ENCODE measurements around the gene OBSCN. TPM values are rescaled to one million over a fixed set of nuclear protein-coding genes. Genes with fewer than 3 reads are reported as not detected.

Gene OBSCN
- polyA plus RNA-seq, 12 donors, result 147 to 517 (median 269) TPM

DNA sequence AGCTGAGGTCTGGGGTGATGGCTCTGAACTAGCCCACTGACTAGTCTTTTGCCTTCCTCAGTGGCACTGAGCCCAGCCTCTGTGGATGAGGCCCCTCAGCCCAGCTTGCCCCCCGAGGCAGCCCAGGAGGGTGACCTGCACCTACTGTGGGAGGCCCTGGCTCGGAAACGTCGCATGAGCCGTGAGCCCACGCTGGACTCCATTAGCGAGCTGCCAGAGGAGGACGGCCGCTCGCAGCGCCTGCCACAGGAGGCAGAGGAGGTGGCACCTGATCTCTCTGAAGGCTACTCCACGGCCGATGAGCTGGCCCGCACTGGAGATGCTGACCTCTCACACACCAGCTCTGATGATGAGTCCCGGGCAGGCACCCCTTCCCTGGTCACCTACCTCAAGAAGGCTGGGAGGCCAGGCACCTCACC lies 111.0 kb downstream of the OBSCN start:
- no peak for DNase-seq

DNA sequence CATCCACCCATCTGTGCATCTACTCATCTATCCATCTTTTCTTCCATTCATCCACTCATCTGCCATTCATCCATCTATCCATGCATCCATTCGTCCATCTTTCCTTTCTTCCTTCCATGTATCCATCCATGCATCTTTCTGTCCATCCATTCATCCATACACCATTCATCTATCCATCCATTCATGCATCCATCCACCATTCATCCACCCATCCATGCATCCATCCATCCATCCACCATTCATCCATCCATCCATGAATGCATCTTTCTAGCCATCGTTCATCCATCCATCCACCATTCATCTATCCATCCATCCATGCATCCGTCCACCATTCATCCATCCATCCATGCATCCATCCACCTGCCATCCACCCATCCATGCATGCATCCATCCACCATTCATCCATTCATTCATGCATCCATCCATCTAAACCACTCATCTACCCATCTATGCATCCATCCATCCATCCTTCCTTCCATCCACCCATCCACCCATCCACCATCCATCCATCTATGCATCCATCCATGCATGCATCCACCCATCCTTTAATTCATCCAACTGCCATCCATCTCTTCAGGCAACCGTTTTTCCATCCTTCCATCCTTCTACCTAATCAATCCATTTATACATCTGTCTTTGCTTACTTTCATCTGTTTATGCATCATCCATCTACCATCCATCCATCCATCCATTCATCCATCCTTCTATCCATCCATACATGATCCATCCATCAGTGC lies 111.7 kb downstream of the OBSCN start:
- no peak for DNase-seq

DNA sequence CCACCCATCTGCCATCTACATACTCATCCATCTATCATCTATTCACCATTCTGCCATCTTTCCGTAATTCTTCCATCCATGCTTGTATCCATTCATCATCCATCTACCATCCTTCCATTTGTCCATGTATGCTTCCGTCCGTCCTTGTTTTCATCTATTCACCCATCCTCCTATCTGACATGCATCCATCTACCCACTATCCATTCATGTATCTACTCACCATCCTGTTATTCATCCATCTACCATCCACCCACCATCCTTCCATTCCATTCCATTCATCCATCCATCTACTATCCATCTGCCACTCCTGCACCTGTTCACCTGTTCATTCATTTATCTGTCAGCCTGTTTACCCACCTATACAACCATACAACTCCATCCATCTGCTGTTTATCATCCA lies 112.5 kb downstream of the OBSCN start:
- DNase-seq, result no peak

DNA sequence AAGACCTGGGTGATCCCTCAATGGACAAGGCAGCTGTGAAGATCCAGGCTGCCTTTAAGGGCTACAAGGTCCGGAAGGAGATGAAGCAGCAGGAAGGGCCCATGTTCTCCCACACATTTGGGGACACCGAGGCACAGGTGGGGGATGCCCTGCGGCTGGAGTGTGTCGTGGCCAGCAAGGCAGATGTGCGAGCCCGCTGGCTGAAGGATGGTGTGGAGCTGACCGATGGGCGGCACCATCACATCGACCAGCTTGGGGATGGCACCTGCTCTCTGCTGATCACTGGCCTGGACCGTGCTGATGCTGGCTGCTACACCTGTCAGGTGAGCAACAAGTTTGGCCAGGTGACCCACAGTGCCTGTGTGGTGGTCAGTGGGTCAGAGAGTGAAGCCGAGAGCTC lies 113.6 kb downstream of the OBSCN start:
- no peak for DNase-seq

DNA sequence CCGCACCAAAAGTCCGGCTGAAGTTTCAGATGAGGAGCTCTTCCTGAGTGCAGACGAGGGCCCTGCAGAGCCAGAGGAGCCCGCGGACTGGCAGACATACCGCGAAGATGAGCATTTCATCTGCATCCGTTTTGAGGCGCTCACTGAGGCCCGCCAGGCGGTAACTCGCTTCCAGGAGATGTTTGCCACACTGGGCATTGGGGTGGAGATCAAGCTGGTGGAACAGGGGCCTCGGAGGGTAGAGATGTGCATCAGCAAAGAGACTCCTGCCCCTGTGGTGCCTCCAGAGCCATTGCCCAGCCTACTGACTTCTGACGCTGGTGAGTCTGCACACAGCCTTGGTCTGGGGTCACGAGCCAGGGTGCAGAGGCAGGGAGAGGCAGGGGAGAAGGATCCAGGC lies 114.1 kb downstream of the OBSCN start:
- no peak for DNase-seq

DNA sequence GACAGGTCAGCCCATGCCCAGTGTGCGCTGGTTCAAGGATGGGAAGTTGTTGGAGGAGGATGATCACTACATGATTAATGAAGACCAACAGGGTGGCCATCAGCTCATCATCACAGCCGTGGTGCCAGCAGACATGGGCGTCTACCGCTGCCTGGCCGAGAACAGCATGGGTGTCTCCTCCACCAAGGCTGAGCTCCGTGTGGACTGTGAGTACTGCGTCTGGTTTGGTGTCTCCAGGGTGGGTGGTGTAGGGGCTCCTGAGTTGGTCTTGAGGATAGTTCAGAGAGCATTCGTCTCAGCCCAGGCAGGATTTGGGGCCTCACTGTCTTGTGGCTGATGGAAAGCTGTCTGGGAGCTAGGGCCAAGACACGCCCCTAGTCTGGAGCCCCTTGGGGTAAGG lies 115.6 kb downstream of the OBSCN start:
- no peak for DNase-seq

DNA sequence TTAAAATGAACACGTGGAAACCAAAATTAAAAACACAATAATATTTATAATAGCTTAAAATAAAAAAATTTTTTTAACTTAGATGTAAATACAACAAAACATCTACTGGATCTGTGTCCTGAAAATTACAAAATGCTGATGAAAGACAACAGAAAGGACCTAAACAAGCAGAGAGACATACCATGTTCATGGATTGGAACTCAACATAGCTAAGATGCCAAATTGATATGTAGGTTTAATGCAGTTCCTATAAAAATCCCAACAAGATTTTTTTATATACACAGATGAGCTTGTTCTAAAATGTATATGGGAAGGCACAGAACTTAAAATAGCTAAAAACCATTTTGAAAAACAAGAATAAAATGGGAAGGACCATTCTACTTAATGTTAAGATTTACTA lies 117.4 kb downstream of the OBSCN start:
- no peak for DNase-seq

DNA sequence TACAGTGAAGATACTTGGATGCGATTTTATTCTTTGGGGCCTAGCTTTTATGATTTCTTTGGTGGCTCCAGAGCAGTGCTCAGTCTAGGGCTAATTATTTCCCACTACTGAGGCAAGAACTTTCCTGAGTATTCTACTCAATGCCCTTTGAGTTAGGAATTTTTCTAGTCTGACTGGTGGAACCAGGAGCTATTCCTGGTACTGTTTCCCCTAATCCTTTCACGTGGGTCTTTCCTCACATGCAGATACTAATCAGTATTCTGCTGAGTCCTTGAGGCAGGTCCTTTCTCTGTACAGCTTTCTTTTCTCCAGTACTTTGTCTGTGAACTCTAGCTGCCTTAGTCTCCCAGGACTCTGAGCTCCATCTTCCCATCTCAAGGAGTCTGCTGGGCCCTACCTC lies 122.0 kb downstream of the OBSCN start:
- DNase-seq, result no peak

DNA sequence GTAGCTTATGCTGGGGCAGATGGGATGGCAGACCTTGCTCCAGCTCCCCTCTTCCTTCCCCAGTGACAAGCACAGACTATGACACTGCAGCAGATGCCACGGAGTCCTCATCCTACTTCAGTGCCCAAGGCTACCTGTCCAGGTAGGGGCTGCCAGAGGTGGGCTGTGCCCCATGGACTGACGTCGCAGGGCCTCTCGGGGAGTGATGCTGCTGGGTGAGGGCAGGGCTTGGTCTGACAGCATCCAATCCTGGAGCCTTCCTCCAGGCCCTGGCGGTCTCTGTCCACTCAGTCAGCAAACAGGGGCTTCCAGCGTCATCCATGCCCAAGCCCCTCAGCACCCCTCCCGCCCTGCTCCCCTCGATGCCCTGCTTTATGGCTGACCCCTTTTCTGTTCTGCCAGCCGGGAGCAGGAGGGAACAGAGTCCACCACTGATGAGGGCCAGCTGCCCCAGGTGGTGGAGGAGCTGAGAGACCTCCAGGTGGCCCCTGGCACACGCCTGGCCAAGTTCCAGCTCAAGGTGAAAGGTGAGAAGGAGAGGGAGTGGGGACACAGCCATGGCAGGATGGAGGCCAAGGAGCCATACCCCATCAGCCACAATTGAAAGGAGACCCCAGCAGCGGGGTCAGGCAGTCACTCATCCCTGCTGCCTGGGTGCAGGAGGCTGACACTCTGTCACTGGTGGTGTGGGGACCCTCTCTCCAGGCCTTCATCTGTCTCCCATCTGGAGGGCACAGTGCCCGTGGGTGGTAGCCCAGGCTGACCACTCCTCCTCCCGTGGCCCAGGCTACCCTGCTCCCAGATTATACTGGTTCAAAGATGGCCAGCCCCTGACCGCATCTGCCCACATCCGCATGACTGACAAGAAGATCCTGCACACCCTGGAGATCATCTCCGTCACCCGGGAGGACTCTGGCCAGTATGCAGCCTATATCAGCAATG lies 125.2 kb downstream of the OBSCN start:
- no peak for DNase-seq

DNA sequence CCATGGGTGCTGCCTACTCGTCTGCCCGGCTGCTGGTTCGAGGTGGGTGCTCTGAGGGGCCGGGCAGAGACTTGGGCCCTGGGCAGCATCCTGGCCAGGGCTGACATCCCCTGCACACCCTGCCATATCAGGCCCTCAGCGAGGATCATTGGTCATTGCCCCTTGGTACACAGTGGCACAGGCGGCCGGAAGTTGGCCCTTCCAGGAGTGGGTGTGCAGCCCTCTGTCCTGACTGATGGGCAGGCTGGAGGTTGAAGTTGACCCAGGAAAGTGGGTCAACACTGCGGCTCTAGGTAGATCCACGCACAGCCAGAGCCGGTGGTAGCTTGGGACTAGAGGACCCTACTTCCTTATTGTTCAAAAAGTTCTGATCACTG lies 125.9 kb downstream of the OBSCN start:
- DNase-seq, result no peak

DNA sequence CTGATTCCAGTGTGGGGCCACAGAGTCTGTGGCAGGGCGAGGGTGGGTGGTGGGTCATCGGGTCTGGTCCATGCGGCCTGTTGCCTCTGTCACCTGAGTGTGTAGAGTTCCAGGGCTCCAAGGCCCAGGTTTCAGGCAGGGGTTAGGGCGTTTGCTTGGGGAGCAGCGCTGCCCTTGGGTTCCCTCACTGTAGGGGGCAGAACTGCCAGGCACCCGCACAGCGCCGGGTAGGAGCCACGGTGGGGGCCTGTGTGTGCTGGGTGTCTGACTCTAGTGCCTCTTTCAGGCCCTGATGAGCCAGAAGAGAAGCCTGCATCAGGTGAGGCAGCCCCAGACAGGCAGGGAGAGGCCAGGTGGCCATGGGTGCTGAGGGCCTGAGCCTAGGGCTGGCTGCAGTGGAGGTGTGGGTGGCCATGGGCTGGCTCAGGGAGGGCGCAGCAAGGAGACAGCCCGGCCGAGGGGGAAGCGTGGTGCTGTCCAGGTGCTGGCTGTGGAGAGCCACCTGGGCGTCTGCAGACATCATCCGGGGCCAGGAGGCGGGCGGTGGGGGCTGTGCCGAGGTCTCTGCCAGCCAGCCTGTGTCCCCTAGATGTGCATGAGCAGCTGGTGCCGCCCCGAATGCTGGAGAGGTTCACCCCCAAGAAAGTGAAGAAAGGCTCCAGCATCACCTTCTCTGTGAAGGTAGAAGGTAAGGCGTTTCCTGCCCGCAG lies 126.5 kb downstream of the OBSCN start:
- no peak for DNase-seq

DNA sequence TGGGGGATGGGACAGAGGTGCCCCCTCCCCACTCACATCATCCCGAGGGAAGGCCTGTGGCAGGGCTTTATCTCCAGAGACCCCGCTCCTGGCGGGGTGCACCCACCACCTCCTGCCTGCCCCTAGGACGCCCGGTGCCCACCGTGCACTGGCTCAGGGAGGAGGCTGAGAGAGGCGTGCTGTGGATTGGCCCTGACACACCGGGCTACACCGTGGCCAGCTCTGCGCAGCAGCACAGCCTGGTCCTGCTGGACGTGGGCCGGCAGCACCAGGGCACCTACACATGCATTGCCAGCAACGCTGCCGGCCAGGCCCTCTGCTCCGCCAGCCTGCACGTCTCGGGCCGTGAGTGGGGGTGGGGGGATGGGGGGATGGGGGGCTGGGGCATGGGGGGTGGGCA lies 127.1 kb downstream of the OBSCN start:
- no peak for DNase-seq

DNA sequence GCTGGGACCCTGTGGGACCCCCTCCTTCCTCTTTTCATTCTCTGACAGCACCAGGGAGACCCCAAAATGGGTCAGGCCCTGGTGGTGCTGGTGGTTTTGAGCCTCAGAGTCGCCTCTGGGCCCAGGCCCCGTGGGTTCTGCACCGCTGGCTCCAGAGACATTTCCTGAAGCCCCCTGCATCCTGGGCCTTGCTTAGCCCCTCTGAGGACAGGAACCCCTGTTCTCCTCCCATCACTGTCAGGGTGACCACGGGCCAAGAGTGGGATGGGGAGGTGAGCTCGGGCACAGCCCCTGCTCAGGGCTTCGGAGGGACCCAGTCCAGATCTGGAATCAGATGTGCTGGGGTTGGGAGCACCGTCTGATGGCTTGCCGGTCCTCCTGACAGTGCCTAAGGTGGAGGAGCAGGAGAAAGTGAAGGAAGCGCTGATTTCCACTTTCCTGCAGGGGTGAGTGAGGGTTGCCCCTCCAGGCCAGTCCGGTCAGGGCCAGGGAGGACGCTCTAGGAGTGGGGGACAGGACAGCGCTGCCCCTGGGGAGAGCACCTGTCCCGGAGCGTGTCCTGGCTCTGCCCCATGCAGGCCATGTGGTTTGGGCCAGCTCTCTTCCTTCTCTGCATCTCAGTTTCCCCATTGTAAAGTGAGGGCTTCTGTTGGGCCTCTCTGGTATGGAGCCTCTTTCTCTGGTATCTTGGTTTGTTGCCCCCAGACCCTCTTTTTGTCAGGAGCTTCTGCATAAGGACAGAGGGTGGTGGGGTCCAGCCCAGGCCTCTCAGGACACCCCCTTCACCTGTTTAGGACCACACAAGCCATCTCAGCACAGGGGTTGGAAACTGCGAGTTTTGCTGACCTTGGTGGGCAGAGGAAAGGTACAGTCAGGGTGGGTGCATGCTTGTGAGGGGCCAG lies 127.8 kb downstream of the OBSCN start:
- no peak for DNase-seq

DNA sequence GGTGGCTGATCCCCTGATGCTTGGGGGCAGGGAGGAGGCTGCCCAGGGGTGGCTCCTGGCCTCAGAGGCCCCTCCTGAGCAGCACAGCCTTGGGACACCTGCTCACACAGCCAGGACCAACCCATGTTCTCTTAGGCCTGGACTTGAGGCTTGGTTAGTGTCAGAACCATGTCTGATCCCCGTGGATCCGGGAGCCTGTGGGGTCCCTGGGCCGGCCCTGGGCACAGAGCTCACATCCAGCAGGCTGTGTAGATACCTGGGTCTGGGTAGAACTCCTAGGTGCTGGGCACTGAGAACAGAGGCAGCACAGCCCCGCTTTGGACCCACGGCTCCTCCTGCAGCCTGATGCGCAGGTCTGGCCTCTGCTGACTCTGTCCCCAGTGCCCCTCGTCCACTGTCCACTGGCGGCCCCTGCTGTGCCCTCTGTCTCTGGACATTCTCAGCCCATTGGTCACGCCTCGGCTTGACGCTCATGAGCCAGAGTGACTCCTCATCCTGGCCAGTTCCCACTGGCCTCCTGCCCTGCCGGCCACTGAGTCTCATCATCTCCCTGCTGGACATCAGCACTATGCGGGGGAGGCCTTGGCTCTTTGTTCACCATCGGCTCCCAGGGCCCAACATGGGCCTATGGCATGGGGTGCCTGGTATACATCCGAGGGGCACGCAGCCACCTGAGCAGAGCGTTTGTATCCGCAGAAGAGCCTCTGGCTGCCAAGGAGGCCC lies 128.6 kb downstream of the OBSCN start:
- DNase-seq, result no peak

DNA sequence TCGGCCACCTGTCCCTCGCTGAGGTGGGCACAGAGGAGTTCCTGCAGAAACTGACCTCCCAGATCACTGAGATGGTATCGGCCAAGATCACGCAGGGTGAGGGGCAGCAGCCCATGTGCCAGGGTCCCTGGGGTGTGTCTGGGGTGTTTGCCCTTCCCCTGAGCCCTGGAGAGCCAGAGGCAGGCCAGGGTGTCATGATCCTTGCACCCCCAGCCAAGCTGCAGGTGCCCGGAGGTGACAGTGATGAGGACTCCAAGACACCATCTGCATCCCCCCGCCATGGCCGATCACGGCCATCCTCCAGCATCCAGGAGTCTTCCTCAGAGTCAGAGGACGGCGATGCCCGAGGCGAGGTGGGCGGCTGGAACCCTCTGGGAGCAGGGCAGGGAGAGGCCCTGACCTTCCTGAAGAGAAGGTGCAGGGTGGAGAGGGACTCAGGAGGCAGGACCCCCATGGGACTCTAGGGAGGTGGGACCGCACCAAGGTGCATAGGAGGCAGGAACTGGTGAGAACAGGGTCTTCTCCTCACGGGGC lies 129.3 kb downstream of the OBSCN start:
- no peak for DNase-seq

DNA sequence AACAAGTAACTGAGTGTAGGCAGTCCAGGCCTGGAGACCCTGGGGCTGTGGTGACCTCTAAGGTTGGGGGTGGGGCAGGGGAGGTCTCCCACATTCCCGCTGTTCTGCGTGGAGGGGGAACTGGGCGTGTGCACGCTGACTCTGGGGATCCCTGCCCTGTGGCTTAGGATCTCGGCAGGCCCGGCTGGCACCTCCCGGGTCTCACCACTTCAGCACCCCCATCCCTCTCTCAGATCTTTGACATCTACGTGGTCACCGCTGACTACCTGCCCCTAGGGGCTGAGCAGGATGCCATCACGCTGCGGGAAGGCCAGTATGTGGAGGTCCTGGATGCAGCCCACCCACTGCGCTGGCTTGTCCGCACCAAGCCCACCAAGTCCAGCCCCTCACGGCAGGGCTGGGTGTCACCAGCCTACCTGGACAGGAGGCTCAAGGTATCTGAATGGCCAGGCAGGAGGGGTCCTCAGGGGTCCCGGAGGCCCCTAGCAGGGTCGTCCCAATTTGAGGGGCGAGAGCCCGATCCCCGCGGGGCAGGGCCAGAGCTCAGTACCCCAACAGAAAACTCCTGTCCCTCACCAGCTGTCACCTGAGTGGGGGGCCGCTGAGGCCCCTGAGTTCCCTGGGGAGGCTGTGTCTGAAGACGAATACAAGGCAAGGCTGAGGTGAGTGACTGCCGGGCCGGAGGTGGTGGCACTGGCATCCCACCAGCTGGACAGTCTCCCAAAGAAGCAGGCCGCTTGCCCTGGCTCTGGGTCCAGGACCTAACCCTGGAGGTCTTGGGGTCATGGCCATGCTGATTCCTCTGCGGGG lies 130.1 kb downstream of the OBSCN start:
- no peak for DNase-seq

DNA sequence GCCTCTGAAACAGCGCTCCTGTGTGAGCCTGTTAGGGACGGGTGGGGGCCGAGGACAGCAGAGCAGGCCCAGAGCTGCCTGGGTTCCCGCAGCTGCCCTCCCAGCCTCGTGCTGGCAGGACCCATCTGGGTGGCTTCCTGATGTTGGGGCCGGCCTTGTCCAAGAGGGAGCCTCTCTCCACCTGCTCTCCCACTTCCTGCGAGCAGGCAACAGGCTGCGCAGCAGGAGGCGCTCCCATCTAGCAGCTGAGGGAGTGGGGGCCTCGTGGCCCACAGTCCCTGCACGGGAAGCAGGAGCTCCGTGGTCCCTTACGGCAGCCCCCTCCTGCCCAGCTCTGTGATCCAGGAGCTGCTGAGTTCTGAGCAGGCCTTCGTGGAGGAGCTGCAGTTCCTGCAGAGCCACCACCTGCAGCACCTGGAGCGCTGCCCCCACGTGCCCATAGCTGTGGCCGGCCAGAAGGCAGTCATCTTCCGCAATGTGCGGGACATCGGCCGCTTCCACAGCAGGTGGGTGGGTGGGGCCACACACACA lies 130.7 kb downstream of the OBSCN start:
- DNase-seq, result no peak

DNA sequence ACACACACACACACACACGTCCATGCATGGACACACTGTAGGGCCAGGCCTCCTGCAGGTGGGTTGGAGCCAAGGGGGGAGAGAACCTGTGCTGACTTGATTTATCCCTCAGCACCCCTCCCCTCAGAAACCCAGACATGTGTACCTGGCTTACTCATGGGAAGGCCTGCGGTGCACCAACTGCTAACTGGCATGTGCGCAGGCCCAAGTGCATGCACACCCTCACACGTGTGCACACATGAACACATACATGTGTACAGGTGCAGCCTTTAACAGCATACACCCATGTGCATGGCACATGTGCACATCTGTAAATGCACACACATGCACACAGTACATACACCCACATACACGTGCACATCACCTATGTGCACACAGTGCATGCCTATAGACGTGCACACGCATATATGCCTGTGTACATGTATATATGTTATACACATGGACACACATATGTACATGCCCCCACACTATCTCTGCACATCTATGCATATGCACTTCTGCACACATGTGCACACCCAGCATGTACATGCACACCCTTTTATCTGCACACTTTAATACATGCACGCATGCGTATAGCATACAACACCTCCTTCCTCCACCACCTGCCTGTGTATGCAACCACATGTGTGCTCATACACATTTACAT lies 131.3 kb downstream of the OBSCN start:
- no peak for DNase-seq

Data from muscle of arm (tissue), 12 donors.